Activated CD4-positive, CD25-positive, alpha-beta regulatory T cell (primary cell): Measurements from ENCODE around the gene DNAJC6.
"Not testable (repeated sequence)": the region's sequence is repeated elsewhere in the genome, so short reads cannot be mapped to it uniquely, and the experiment has no call there.

Experiments
- DNase-seq, 4 experiments: peaks; one replicate each; lab custom pipeline; 2025; lab: John Stamatoyannopoulos, UW

The DNAJC6 gene

DNA sequence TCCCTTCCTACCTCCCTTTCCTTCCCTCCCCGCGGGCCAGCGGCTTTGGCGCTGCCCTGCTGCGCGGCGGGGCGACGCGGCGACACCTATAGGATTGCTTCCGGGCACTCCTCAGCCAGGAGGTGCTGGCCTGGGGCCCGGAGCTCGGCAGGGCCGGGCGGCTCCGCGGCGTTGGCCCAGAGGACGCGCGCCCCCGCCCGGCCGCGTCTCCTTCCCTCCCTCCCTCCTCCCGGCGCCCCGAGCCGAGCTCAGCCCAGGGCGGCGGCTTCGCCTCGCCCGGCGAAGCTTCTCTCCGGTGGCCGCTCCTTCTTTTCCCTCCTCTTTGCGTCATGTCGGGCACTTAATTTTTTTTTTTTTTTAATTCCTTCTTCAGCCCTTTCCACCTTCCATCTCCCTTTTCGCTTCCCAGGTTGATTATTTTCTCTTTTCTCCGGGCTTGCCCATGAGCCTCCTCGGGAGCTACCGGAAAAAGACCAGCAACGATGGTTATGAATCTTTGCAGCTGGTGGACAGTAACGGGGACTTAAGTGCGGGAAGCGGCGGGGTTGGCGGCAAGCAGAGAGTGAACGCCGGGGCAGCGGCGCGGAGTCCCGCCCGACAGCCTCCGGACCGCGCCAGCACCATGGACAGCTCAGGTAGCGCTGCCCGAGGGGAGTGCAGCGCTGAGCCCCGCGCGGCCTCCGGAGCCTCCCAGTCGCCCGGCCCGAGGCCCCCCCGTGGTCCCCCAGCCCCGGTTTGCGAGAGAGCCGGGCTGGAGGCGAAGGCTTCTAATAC lies at the start of gene DNAJC6:
DNAJC6 (plus strand) TSS at position 240 of the 774 bp plus-strand sequence; CDS start at position 443, 203 bp downstream.
- peak in 3 of 4 experiments; percentile 11 to 19 (median 17) for DNase-seq

DNA sequence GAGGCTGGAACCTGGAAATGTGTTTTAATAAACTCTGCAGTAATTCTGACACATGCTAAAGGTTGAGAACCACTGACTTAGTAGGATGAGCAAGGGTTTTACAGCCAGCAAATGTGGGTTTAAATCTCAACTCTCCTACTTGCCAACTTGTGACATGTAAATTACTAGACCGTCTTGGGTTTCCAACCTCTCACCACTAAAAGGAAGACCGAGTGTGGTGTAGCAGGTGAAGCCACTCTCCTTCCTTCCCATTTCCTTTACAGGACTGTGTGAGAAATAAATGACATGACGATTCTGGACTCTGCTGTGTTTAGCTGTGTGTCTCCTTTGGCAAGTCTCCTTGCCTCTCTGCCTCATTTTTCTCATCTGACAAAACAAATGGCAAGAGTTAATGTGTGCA lies 49.5 kb upstream of the DNAJC6 start:
- no peak for DNase-seq

DNA sequence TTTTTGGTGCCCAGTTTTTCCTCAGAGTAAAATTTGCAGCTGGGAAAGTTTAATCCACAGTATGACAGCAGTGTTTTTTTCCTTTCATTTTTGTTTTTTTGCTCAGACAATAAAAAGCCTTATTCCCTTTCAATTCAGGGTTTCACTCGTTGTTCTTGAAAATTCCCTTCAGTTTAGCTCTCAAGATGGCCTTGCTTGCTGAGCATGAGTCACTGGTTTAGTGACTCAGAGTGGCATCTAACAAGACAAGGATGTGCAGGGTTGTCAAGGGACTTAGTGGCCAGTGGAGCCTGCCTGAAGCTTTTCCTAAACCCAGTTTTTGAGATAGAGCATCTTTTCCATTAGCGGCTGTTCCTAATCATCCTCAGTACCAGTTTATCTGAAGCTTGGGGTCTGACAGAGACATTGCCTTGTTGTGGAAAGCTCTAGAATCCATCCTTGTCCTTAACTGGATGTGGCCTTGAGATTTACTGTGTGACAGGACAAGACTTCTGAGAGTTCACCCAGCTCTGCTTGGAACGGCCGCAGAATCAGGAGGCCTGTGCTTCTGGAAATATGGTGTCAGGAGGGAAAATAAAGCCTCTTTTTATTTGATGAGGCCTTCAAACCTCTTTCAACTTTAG lies 48.4 kb upstream of the DNAJC6 start:
- DNase-seq, result no peak

DNA sequence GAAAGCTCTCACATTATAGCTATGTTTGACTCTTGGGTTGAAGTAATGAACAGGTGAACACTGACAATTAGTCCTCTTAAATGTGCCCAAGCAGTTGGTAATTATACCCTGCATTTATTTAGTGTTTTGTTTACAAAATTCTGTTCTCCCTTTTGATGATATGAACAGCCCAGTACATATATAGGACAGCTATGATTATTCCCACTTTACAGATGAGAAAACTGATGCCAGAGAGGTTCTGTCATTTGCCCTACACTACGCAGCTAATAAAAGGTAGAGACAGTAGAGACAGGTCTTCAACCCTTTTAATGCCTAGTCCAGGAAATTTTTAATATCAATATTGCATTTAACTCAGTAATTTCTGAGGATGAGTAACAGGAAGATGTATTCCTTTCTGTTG lies 46.1 kb upstream of the DNAJC6 start:
- DNase-seq, result no peak

DNA sequence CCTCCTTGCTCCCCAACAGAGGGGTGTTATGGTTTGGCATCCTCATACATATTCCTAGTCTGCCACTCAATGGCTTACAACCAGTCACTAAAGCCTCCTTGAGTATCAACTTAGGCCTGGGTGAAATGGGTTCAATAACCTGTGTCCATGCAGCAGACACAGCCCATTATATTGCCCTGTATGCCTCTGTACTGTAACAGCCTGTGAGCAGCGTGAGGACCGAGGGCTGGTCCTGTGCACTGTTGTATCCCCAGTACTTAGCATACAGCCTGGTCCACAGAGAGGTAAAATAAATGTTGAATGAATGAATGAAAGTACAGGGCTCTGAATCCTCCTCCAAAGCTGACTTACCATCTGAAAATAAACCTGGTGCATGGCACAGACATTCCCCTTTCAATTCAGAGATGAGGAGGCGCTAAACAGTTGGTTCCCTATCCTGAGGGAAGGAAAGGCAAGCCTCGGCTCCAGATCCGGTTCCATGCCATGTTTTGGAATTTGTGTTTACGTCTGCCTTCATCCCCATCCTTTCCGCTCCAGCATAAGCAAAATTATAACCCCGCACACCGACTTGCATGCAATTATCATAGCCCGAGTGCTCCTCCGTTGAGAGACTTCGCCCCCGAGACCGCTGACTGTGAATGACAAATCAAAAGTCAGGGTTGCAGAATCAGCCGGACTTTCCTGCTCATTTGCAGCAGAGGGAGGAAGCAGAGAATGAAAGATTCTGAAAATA lies 45.0 kb upstream of the DNAJC6 start:
- no peak for DNase-seq

DNA sequence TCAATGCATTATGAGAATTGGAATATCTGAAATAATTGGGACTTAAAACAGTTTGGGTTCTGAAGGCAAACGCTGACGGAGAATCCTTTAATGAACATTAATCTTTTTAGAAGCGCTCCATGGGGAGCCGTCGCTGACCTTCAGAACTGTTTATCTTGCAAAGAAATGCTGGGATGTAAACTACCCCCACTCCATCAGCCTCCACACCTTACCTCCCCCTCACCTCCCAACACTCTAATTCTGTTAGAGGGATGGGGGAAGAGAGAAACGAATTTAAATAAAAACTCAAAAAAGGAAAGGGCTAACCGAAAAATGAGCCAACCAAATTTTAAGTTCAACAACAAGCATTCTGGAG lies 44.1 kb upstream of the DNAJC6 start:
- DNase-seq, result no peak

DNA sequence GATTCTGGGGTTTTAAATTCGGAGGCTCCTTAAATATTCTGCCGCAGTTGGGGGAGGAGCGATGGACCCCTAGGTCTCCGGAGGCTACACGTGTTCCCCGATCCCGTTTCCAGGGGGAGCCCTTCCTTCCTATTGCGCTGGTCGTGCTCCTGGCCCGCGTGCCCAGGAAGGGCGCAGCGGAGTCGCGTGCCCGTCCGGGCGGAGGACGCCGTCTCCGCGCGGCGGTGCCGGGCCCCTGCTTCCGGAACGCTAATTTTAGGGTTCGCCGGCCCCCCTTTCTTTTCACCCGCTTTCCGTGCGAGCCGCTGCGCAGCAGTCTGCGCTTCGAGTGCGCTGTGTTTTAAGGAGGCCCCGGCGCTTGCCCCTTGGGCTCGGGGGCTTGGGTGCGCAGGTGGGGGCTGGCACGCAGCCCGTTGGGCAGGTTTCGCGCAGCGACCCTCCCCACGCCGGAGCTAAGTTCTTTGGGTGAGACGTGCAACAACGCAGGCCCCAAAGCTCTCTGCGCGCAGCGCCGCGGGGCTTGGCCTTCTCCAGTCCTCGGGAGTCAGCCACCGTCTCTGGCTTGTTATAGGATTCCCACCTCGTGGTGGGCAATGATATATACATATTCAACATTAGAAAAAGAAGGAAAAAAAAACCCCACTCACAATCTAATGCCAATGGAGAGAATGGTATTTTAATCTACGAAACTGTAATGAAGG lies 43.5 kb upstream of the DNAJC6 start:
- peak in 1 of 4 experiments; percentile 4 for DNase-seq

DNA sequence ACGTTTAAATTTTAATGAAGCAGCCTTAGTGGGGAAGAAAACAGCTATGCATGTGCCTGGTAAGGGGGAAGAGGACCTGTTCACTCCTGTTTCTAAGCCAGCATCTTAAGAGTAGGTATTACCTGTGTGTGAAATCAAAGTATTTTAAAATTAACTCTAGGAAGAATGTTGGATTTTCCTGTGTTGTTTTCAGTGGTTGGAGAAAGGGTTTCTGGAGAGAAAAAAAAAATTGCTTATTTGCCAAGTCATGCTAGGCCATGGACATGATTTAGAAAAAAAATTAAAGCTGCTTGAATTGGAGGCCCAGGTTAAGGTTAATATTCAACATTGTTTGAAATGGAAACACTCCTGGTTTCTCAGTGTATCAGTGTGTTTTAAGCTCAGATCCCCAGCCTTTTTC lies 42.9 kb upstream of the DNAJC6 start:
- DNase-seq, result no peak

DNA sequence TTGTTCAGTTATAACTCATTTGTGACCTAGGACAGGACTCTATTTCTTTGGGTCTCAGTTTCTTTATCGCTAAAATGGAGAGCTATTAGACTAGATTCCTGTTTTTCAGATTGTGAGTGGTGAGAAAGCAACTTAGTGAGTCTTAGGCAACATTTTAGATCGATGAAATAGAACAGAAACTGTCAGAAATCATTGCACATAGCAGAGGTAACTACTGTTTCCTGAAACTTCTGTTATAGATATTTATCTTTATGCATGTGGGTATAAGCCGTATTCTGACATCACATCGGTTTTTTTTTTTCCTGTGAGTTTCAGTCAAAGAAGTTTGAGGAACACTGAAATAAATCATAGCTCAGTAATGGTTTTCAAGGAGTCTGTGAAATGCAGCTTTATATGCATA lies 42.1 kb upstream of the DNAJC6 start:
- no peak for DNase-seq

DNA sequence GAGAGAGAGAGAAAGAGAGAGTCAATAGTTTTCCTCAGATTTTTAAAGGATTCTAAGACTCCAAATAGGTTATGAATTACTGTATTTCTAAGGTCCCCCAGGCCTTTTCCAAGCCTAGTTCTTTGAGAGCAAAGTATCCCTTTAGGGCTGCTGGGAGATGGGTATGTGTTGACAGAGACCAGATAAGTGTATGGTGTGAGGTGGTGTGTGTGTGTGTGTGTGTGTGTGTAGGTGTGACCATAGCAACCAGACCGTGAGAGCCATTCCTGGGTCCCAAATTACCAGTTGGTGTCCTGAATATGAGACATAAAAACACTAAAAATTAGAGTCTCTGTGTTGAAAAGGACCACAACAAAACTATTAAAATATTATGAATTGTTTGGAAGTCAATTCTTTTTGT lies 41.7 kb upstream of the DNAJC6 start:
- no peak for DNase-seq

DNA sequence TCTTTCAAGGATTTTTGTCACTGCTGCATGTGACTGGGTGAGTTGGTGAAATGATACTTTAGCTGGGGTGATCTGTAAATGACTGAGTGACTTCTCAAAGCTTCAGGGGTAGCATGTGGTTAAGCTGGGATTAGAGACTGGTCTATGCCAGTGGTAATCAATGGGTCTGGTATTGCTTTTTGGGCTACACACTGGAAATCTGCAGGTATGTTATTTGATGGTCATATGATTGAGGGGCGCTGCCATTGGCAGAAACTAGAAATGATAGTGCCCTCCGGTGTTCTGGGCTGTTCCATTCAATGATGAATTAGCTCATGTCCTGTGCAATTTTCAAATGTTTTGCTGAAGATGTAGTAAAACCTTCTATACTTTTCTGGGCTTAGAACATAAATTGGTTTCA lies 39.7 kb upstream of the DNAJC6 start:
- DNase-seq, result no peak

DNA sequence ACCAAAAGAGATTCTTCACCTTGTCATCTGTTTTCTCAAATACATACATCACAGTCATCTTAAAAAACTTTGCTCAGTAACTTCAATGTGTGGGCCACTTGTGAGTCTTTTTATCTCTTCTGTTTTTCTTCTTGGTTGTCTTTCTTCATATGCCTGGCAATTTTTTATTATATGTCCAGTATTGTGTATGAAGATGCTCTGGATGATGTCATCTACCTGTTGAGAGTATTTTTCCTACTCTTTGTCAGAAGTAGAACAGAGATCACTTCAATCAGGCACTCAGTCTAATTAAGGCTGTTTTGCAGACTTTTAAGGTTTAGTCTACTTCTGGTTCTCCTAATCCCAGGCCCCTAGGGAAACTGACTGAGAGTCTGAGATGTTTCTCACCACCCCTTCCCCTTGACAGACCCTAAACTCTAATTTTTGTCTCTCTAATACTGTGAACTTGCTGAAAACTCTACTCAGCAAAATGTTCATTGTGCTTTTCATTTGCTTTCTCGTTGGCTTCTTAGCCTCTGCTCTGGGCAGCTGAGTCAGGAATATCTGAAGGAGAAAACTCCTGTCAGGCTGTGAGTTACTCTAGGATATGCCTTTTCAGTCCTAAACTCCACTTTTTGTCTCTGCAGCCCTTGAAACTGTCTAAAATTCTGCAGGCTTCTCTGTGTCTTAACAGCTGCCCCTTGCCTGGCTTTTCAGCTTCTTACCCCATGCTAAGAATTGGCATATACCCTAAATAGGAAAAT lies 33.0 kb upstream of the DNAJC6 start:
- DNase-seq, result no peak

DNA sequence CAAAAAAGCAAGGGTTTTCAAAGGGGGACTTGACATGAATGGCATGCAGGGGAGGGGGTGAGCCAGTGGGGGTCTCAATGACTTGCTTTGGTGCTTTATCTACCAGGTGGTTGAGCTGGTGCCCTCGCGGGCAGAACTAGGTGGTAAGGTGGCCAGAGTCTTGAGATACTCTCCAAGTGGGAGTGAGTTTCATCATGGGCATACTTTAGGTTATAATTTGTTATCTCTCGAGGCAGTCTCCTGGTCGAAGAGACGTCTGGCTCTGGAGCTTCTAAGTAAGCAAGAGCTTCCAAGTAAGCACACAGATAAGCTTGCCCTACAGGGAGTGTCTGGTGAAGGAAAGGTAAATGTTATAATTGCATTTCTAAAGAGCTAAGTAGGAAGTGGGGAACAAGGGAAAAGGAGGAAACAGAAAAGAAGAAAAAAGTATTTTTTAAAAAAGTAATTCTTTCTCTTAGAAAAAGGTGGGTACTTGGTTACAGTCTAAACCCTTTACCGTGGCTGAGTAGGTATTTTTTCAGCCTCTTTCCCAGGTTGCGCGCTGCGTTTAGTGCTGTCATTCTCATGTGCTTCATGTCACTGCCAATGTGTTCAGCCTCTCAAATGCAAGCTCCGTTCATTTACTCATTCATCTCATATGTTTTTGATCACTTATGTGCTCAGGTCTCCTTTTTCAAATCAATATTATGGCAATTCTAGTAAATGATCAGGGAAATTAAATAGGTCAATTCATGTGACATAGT lies 31.6 kb upstream of the DNAJC6 start:
- no peak for DNase-seq

DNA sequence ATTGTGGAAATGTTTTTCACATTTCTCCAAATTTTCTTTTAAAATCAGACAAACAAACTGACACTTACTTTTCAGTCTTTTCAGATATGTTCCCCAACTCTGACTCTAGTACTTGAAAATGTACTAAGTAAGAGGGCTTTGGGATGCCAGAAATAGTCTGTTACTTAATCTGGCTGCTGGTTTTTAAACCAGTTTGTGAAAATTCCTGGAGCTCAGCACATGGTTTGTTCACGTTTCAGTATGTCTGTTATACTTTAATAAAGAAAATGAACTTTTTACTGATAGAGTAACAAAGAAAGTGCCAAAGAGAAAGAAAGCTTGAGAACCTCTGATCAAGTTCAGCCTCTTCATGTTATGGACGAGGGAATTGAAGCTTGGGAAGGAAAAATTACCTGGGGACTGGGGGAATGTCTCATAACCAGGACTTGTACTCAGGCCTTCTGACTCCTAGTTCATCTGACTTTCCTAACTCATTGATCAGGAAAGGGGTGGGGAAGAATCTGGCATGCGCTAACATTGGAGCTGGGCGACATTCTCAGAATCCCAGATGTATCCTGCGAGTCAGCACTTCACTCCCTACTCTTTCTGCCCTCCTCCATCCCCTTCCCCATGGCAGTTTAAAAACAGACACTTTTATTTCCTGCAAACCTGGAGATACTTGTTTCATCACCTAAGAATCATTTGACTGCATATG lies 30.8 kb upstream of the DNAJC6 start:
- no peak for DNase-seq

DNA sequence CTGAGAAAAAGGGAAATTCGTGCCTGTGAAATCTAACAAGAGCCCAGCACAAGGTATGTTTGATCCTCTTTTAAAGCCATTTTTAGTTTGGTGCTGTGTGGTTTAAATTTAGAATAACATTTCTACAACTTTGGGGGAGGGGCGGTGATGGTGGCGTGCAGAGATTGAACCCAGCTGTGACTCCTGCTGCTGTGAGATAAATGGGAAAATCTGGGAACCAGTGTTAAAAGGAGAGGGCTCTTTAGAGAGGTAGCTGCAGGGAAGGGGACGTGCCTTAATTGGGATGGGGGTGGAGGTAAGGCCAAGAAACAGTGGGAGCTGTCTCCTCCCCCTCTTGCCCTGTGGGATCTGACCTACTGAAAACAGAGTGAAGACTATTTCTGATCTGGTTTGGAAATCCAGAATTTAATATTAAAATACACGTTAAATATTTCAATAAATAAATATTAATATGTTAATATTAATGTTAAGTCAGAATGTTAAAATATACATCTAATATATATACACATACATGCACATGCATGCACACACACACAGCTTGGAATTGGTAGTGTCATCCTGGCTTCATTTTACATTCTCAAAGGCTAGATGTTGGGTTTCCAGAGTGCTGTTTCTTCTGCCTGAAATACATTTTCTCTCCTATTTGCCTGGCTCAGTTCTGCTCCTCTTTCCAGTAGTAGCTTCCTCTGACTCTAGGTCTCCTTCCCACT lies 30.1 kb upstream of the DNAJC6 start:
- no peak for DNase-seq

DNA sequence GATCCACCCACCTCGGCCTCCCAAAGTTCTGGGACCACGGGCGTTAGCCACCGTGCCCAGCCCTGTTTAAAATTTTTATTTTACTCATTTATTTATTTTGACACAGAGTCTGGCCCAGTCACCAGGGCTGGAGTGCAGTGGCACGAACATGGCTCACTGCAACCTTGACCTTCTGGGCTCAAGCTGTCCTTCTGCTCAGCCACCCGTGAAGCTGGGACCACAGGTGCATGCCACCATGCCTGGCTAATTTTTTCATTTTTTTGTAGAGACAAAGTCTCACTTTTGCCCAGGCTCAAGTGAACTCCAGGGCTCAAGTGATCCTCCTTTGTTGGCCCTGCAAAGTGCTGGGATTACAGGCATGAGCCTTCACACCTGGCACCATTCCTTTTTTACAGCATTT lies 27.5 kb upstream of the DNAJC6 start:
- DNase-seq, result no peak

DNA sequence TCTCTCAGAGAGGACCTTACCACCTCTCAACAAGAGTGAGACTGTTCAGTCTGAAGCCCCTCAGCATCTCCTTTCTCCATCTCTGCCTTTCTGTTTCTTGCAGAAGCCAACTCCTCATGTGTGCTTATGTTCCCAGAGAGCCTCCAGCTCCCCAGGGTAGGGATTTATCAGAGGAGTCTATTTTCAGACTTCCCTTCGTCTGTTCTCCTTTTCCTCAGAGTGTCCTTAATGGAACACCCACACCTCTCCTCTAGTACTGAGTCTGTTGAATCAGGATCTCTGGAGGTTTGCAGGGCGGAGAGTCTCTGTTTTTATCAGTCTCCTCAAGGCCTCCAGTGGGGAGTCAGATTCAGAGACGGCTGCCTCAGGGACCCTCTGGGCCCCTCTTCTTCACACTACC lies 25.1 kb upstream of the DNAJC6 start:
- no peak for DNase-seq

DNA sequence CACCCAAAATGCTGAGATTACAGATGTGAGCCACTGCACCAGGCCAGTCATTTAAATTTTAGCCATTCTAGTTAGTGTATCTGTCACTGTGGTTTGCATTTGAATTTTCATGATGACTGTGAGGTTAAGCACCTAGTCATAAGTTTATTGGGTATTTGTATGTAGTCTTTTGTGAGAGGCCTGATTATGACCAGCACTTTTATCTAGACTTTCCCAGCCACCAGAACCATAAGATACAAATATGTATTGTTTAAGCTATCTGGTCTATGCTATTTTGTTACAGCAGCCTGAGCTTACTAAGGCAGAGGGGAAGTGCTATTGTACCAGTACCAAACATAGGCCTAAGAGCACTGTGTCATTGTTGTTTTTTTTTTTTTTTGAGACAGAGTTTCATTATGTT lies 19.9 kb upstream of the DNAJC6 start:
- no peak for DNase-seq

DNA sequence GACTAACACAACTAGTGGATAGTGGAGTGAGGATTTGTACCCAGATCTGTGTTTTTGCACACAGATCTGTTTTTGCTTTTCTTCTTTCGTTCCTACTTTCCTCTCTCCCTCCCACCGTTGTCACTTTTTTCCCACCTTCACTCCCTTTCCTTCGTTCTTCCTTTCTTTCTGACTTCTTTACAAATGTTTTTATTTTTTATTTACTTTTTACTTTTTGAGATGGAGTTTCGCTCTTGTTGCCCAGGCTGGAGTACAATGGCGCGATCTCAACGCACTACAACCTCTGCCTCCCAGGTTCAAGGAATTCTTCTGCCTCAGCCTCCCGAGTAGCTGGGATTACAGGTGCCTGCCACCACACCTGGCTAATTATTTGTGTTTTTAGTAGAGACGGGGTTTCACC lies 17.5 kb upstream of the DNAJC6 start:
- DNase-seq, result not testable (repeated sequence)
